KOPT-K1 (cell line): ENCODE data around the gene RNF215.

Experiments
- H3K27ac ChIP-seq: fragments of 200-600 bp; sonication (generic); 2 replicates; pipeline ENCODE4 v1.5.1; 2016; ENCODE audit warnings: antibody characterized with exemption, mild to moderate bottlenecking, low read depth, low read length; ENCODE audit not compliant: poor library complexity, severe bottlenecking
- H3K36me3 ChIP-seq: fragments of 200-600 bp; sonication (generic); 2 replicates; pipeline ENCODE4 v1.5.1; 2017; ENCODE audit warnings: antibody characterized with exemption, mild to moderate bottlenecking, low read length, moderate library complexity; ENCODE audit not compliant: insufficient read depth
- H3K9me3 ChIP-seq: fragments of 200-600 bp; sonication (generic); 2 replicates; pipeline ENCODE4 v1.5.1; 2017; ENCODE audit warnings: antibody characterized with exemption, low read length, mild to moderate bottlenecking; ENCODE audit not compliant: insufficient read depth, poor library complexity, severe bottlenecking

The RNF215 gene

DNA sequence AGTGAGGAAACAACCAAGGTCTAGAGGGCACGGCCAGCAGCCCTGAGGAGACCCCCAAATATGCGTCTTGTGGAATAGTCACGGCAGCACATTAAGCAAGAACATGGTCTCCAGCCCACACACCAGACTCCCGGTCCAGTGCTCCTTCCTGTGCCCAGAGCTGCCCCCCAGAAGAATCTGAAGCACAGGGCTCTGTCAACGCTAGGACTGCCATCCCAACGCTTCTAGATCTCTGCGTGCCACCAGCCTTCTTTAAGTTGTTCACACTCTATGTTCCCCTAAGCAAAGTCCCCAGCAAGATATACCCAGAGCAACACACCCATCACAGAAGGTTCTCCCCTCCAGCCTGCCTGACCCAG, 6.1 kb upstream of the RNF215 start:
- H3K36me3 ChIP-seq = no peaks in the 10 kb centered on the region
- H3K9me3 ChIP-seq = peaks cover 5% of the 10 kb centered on the region
- no peak overlapping the region for H3K27ac ChIP-seq

GRCh38 chr22:30392661-30393321, 5.6 kb upstream of the RNF215 start:
- Histone ChIP-seq H3K9me3 (peaks cover 5% of the 10 kb centered on the region), H3K36me3 (no peaks in the 10 kb centered on the region), H3K27ac (peak overlapping the region; percentile 41)

DNA sequence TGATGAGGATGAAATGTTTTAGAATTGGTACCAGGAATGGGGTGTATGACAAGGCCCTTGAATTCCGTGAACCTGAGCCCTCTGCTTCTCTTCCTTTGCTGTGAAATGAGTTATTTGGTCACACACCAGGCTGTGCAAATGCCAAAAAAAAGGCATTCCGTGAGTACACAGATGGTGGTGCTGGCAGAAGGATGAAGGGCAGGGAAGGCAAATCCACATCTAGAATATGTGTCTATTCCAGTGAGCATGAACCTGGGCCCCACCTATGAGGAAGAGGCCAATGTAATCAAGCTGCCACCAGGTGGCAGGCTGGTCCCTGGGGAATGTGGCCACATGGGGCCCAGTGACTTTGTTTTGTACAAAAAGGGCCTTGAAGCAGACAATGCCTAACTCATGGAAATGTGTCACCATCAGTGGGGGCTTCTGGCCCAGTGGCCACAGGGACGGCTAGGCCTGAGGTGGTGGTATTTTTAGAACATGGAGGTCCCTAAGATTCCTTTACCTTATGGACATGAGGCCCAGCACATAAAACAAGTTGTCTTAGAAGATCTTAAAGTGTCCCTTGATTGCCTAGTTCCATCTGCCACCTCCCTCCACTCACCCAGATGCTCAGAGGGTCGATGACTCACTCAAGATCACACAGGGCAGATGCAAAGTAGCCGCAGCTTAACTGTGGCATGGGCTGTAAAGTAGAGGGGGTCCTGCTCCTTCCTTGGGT, 3.9 kb upstream of the RNF215 start:
- Histone ChIP-seq H3K27ac (peak overlapping the region; percentile 22), H3K36me3 (no peaks in the 10 kb centered on the region), H3K9me3 (peaks cover 5% of the 10 kb centered on the region)

GRCh38 chr22:30386608-30386959, 627 bp downstream of the RNF215 start:
- peaks cover 5% of the 10 kb centered on the region for H3K9me3 ChIP-seq
- no peaks in the 10 kb centered on the region for H3K36me3 ChIP-seq
- no peak overlapping the region for H3K27ac ChIP-seq

- Histone ChIP-seq H3K36me3 (no peaks in the 10 kb centered on the region), H3K27ac (no peak overlapping the region), H3K9me3 (peaks cover 4% of the 10 kb centered on the region)
Observed at GRCh38 chr22:30385942-30386341, 1.3 kb downstream of the RNF215 start.

DNA sequence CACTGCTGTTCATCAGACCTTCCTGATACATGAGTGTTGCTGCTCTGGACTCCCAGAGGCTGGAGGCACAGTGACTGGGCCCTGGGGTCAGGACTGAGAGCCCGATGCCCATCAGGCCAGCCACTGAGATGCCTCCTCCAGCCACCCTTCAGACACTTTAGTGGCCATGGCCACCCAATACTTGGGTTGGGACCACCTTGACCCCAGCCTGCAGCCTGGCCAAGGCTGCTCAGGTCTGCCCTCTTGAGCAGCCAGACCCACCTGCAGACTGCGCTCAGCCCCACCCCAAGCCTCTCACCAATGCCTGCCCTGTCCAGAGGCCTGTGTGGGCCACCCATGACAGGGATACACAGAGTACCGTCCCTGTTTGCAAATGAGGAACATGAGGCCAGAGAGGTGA, 4.2 kb downstream of the RNF215 start:
- Histone ChIP-seq H3K27ac (no peak overlapping the region), H3K36me3 (no peaks in the 10 kb centered on the region), H3K9me3 (no peaks in the 10 kb centered on the region)

DNA sequence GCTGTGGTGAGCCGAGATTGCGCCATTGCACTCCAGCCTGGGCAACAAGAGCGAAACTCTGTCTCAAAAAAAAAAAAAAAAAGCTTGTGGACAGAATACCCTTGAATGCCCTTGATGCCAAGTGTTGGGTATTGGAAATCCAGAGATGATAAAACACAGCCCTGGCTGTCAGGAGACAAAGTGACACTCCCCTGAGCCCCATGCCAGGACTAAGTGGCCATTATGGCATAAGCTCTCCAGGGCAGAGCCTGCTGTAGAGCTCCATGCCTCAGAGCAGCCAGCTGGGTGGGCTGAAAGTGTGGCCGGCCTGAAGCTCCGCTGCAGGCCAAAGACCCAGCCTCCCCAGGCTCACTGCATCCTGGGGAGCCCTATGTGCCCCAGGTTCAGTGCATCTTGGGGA, 4.9 kb downstream of the RNF215 start:
- Histone ChIP-seq H3K9me3 (no peaks in the 10 kb centered on the region), H3K36me3 (no peaks in the 10 kb centered on the region)

DNA sequence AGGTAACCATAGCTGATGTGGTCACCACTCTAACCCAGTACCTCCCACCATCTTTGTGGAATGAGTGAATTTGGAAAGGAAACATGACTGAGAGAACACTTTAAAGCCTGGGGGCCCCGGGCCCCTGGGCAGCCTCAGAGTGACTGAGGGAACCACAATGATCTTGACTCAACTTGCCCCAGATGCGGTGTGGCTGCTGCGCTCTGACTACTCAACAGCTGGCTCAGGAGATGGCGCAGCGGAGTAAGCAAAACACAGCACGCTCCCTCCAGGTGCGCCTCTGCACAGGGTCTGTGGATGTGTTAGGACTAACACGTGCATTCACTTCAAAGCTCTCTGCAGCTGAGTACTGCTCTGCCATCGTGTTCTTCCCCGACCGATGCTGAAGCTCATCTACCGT, 5.9 kb downstream of the RNF215 start:
- H3K36me3 ChIP-seq = no peaks in the 10 kb centered on the region
- no peaks in the 10 kb centered on the region for H3K9me3 ChIP-seq
- H3K27ac ChIP-seq = peak overlapping the region; percentile 46

More for the DNA sequence above, 4.9 kb downstream of the RNF215 start:
- H3K27ac ChIP-seq = peak overlapping the region; percentile 46

- no peaks in the 10 kb centered on the region for H3K36me3 ChIP-seq
- H3K9me3 ChIP-seq = no peaks in the 10 kb centered on the region
Observed at GRCh38 chr22:30380011-30380410, 7.2 kb downstream of the RNF215 start.

GRCh38 chr22:30375312-30375849, 11.8 kb downstream of the RNF215 start:
- no peaks in the 10 kb centered on the region for H3K9me3 ChIP-seq
- H3K36me3 ChIP-seq = no peaks in the 10 kb centered on the region
- no peak overlapping the region for H3K27ac ChIP-seq

More at GRCh38 chr22:30380011-30380410, 7.2 kb downstream of the RNF215 start:
- H3K27ac ChIP-seq = no peak overlapping the region

DNA sequence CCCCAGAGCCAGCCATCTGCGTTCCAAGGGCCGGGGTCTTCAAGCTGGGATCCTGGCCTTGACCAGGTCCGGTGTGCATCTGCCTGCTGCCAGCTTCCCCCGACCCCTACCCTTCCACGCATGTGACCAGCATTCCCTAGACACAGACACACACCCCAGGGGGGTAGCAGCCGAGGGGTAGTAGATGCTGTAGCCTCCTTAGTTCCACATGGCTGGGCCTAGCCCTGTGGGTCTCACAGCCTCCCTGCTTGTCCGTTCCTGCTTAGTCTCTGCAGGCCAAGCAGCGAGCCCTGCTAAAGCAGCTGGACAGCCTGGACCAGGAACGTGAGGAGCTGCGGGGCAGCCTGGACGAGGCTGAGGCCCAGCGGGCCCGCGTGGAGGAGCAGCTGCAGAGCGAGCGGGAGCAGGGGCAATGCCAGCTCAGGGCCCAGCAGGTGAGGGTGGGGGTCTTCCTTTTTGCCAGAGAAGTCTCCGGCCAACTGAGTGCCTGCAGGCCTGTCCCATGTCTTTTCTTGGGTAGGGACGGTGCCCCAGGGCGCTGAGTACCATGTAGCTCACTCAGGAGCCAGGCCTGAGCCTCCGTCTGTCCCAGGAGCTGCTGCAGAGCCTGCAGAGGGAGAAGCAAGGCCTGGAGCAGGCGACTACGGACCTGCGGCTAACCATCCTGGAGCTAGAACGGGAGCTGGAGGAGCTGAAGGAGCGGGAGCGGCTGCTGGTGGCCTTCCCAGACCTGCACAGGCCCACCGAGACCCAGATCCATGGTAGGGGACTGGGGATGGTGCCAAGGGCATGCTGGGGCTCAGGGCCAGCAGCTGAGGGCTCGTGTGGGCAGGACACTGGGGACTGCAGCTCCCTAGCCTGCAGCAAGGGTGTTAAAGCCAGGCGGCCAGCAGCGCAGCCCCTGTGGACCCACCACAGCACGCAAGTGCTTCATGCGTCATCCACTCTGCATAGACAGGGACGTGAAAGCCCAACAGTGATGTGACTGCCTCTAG, 13.6 kb downstream of the RNF215 start:
- no peak overlapping the region for H3K27ac ChIP-seq
- no peaks in the 10 kb centered on the region for H3K36me3 ChIP-seq
- H3K9me3 ChIP-seq = no peaks in the 10 kb centered on the region

DNA sequence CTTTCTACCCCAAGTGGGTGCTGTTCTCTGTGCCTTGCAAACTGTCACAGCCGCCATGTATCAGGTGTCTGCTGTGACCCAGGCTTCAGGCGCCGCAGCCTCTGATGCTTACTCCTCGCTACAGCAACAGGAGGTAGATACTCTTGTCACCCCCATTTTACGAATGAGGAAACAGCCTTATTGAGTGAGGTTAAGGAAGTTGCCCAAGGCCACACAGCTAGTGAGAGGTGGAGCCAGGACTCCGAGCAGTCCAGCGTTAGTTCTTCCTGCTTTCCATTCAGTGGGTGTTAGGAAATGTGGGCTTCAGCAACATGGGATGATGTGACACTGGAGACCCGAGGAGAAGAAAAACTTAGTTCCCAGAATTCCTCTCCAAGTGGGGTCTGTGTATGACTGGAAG, 14.3 kb downstream of the RNF215 start:
- Histone ChIP-seq H3K36me3 (no peaks in the 10 kb centered on the region), H3K27ac (no peak overlapping the region), H3K9me3 (no peaks in the 10 kb centered on the region)

- no peak overlapping the region for H3K27ac ChIP-seq
- H3K9me3 ChIP-seq = no peaks in the 10 kb centered on the region
- H3K36me3 ChIP-seq = no peaks in the 10 kb centered on the region
Observed at GRCh38 chr22:30371981-30372380, 15.2 kb downstream of the RNF215 start.

DNA sequence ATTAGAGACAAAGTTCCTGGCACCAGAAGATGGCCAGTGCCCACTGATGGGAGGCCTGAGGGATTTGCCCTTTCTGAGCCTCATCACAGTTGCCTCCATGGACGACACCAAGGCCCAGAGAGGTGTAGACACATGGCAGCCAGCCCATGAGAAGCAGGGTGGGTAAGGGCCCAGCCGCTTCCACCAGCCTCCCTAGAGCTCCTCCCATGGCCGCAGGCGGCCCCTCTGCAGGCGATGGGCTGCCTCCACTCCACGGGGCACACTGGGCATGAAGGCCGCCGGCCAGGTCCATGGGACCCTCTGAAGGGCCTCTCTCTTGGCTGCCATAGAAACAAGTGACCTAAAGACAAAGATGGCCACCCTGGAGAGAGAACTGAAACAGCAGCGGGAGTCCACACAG, 15.9 kb downstream of the RNF215 start:
- Histone ChIP-seq H3K36me3 (no peaks in the 10 kb centered on the region), H3K9me3 (no peaks in the 10 kb centered on the region), H3K27ac (no peak overlapping the region)

- Histone ChIP-seq H3K36me3 (no peaks in the 10 kb centered on the region), H3K27ac (no peak overlapping the region), H3K9me3 (no peaks in the 10 kb centered on the region)
Observed at GRCh38 chr22:30370641-30371230, 16.5 kb downstream of the RNF215 start.
